NCI-H524 treated with DMSO at 0.1 percent for 48 hours (cell line): ENCODE measurements around the gene PLEKHM3.
"Not testable (repeated sequence)": the region's sequence is repeated elsewhere in the genome, so short reads cannot be mapped to it uniquely, and the experiment has no call there.

Experiments used
- DNase-seq: peaks from one replicate; lab custom pipeline; 2025; lab: John Stamatoyannopoulos, UW

The PLEKHM3 gene

GRCh38 chr2:207921606-207922005 is 103.7 kb downstream of the PLEKHM3 start:
- DNase-seq, result no peak

- DNase-seq, result no peak
Measured at GRCh38 chr2:207920721-207921120, 104.6 kb downstream of the PLEKHM3 start.

GRCh38 chr2:207920321-207920720 is 105.0 kb downstream of the PLEKHM3 start:
- no peak for DNase-seq

- no peak for DNase-seq
Measured at GRCh38 chr2:207919164-207919919, 106.0 kb downstream of the PLEKHM3 start.

- no peak for DNase-seq
Measured at GRCh38 chr2:207914716-207915115, 110.6 kb downstream of the PLEKHM3 start.

GRCh38 chr2:207913772-207914358 is 111.5 kb downstream of the PLEKHM3 start:
- no peak for DNase-seq

GRCh38 chr2:207911856-207912255 is 113.5 kb downstream of the PLEKHM3 start:
- DNase-seq, result no peak

- DNase-seq, result no peak
Measured at GRCh38 chr2:207911215-207911614, 114.1 kb downstream of the PLEKHM3 start.

GRCh38 chr2:207906495-207906894 is 118.8 kb downstream of the PLEKHM3 start:
- not testable (repeated sequence) for DNase-seq

GRCh38 chr2:207905546-207905945 is 119.8 kb downstream of the PLEKHM3 start:
- no peak for DNase-seq

- no peak for DNase-seq
Measured at GRCh38 chr2:207903236-207903635, 122.1 kb downstream of the PLEKHM3 start.

GRCh38 chr2:207902821-207903220 is 122.5 kb downstream of the PLEKHM3 start:
- DNase-seq, result no peak

- no peak for DNase-seq
Measured at GRCh38 chr2:207901829-207902228, 123.5 kb downstream of the PLEKHM3 start.

GRCh38 chr2:207901401-207901800 is 123.9 kb downstream of the PLEKHM3 start:
- no peak for DNase-seq

GRCh38 chr2:207898354-207898695 is 127.0 kb downstream of the PLEKHM3 start:
- no peak for DNase-seq

GRCh38 chr2:207897541-207898353 is 127.6 kb downstream of the PLEKHM3 start:
- no peak for DNase-seq

GRCh38 chr2:207896525-207897285 is 128.6 kb downstream of the PLEKHM3 start:
- DNase-seq, result no peak

GRCh38 chr2:207895274-207895860 is 130.0 kb downstream of the PLEKHM3 start:
- no peak for DNase-seq

GRCh38 chr2:207892716-207893402 is 132.5 kb downstream of the PLEKHM3 start:
- DNase-seq, result no peak

- no peak for DNase-seq
Measured at GRCh38 chr2:207891086-207891844, 134.1 kb downstream of the PLEKHM3 start.
